Nephron progenitor cell (in vitro differentiated cells): Measurements from ENCODE around the gene PRKAG1.

Experiments
- DNase-seq: peaks from one replicate; pipeline ENCODE4 v3.0.0; 2021
- H3K27ac Mint-ChIP-seq: 2 replicates; pipeline ENCODE4 v1.8.0; 2021; ENCODE audit warnings: mild to moderate bottlenecking, moderate library complexity, mixed read lengths
- H3K27me3 Mint-ChIP-seq: 2 replicates; pipeline ENCODE4 v1.8.0; 2021; ENCODE audit warnings: mild to moderate bottlenecking, low read depth, mixed read lengths; ENCODE audit not compliant: poor library complexity
- H3K36me3 Mint-ChIP-seq: 2 replicates; pipeline ENCODE4 v1.8.0; 2021; ENCODE audit warnings: low read depth, mixed read lengths
- H3K4me1 Mint-ChIP-seq: 2 replicates; pipeline ENCODE4 v1.8.0; 2021; ENCODE audit warnings: mixed read lengths
- H3K4me3 Mint-ChIP-seq: 2 replicates; pipeline ENCODE4 v1.8.0; 2021; ENCODE audit warnings: mild to moderate bottlenecking, moderate library complexity, mixed read lengths
- H3K9me3 Mint-ChIP-seq: 2 replicates; pipeline ENCODE4 v1.8.0; 2021; ENCODE audit warnings: mild to moderate bottlenecking, moderate library complexity, mixed read lengths
- TF ChIP-seq, protein P1 (sequence below): fragments of 200-600 bp; sonication (generic); IDR thresholded peaks from 2 replicates; pipeline ENCODE4 v1.5.0; 2021; ENCODE audit warnings: antibody characterized with exemption

PRKAG1 gene

GRCh38 chr12:48982397-48983080 is 36.0 kb downstream of the PRKAG1 start:
- Mint-ChIP-seq H3K4me3 (peak overlapping the region; percentile 76), H3K27me3 (peaks cover 98% of the 10 kb centered on the region), H3K36me3 (no peaks in the 10 kb centered on the region), H3K9me3 (peaks cover 3% of the 10 kb centered on the region), H3K4me1 (peaks cover 70% of the 10 kb centered on the region), H3K27ac (no peak overlapping the region)
- DNase-seq = no peak
- TF ChIP-seq, protein P1, sequence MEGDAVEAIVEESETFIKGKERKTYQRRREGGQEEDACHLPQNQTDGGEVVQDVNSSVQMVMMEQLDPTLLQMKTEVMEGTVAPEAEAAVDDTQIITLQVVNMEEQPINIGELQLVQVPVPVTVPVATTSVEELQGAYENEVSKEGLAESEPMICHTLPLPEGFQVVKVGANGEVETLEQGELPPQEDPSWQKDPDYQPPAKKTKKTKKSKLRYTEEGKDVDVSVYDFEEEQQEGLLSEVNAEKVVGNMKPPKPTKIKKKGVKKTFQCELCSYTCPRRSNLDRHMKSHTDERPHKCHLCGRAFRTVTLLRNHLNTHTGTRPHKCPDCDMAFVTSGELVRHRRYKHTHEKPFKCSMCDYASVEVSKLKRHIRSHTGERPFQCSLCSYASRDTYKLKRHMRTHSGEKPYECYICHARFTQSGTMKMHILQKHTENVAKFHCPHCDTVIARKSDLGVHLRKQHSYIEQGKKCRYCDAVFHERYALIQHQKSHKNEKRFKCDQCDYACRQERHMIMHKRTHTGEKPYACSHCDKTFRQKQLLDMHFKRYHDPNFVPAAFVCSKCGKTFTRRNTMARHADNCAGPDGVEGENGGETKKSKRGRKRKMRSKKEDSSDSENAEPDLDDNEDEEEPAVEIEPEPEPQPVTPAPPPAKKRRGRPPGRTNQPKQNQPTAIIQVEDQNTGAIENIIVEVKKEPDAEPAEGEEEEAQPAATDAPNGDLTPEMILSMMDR = no peak

DNA sequence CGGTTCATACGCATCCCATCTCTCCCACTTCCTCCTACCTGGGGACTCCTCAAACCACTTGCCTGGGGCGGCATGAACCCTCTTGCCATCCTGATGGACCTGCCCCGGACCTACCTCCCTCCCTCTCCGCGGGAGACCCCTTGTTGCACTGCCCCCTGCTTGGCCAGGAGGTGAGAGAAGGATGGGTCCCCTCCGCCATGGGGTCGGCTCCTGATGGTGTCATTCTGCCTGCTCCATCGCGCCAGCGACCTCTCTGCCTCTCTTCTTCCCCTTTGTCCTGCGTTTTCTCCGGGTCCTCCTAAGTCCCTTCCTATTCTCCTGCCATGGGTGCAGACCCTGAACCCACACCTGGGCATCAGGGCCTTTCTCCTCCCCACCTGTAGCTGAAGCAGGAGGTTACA is 36.8 kb downstream of the PRKAG1 start:
- Mint-ChIP-seq H3K4me3 (peak overlapping the region; percentile 76), H3K9me3 (peaks cover 7% of the 10 kb centered on the region), H3K4me1 (peaks cover 72% of the 10 kb centered on the region), H3K36me3 (no peaks in the 10 kb centered on the region), H3K27me3 (peaks cover 98% of the 10 kb centered on the region), H3K27ac (no peak overlapping the region)
- TF ChIP-seq, protein P1 = no peak
- no peak for DNase-seq

- Mint-ChIP-seq H3K4me3 (peak overlapping the region; percentile 76), H3K9me3 (peaks cover 7% of the 10 kb centered on the region), H3K27ac (no peak overlapping the region), H3K4me1 (peaks cover 69% of the 10 kb centered on the region), H3K36me3 (no peaks in the 10 kb centered on the region), H3K27me3 (peaks cover 100% of the 10 kb centered on the region)
- no peak for DNase-seq
- TF ChIP-seq, protein P1 = peak; percentile 11
Measured at GRCh38 chr12:48980953-48981756, 37.4 kb downstream of the PRKAG1 start.

DNA sequence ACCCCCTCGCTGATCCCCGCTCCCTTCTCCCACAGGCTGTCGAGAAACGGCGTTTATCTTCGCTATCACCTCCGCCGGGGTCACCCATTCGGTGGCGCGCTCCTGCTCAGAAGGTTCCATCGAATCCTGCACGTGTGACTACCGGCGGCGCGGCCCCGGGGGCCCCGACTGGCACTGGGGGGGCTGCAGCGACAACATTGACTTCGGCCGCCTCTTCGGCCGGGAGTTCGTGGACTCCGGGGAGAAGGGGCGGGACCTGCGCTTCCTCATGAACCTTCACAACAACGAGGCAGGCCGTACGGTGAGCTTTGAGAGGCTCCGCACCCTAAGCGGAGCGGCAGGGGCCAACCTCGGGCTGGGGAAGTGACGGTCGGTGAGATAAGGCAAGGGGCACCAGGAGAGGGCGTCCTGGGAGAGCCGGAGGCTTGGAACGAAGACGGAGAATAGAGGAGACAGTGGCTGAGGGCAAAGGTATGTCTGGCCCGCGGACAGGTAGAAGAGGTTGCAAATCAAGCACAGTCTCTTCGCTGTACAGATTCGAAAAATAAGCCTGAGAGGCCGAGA is 38.1 kb downstream of the PRKAG1 start:
- Mint-ChIP-seq H3K36me3 (no peaks in the 10 kb centered on the region), H3K4me3 (peak overlapping the region; percentile 75), H3K27ac (peak overlapping the region; percentile 69), H3K9me3 (peaks cover 7% of the 10 kb centered on the region), H3K4me1 (peaks cover 62% of the 10 kb centered on the region), H3K27me3 (peaks cover 100% of the 10 kb centered on the region)
- TF ChIP-seq, protein P1 = no peak
- no peak for DNase-seq

GRCh38 chr12:48979602-48980388 is 38.8 kb downstream of the PRKAG1 start:
- peaks cover 100% of the 10 kb centered on the region for H3K27me3 Mint-ChIP-seq
- DNase-seq = no peak
- peaks cover 7% of the 10 kb centered on the region for H3K9me3 Mint-ChIP-seq
- peaks cover 55% of the 10 kb centered on the region for H3K4me1 Mint-ChIP-seq
- H3K36me3 Mint-ChIP-seq = no peaks in the 10 kb centered on the region
- H3K27ac Mint-ChIP-seq = no peak overlapping the region
- H3K4me3 Mint-ChIP-seq = peak overlapping the region; percentile 75
- TF ChIP-seq, protein P1 = no peak
